SK-N-SH (cell line): Measurements from ENCODE around the gene ZNF365. TPM values are rescaled to one million over a fixed set of nuclear protein-coding genes. Genes with fewer than 3 reads are reported as not detected.

Experiments used
- CTCF ChIA-PET: fragments of 300-600, 350-600 bp; formaldehyde crosslinking; extraction: SDS; loops from one replicate; lab custom pipeline; 2021; lab: Yijun Ruan, JAX
- POLR2A ChIA-PET: fragments of 350-600 bp; sonication (Branson Sonifier 250); formaldehyde crosslinking; extraction: SDS; loops from one replicate; lab custom pipeline; 2020; ENCODE audit warnings: antibody characterized with exemption, inconsistent platforms; lab: Yijun Ruan, JAX
- DNase-seq: peaks from one replicate; pipeline ENCODE4 v3.0.0; 2012
- H2AFZ ChIP-seq: fragments of 200-600 bp; sonication (generic); 2 replicates; pipeline ENCODE4 v1.8.1; 2016; ENCODE audit warnings: antibody characterized with exemption, mild to moderate bottlenecking, low read depth
- H3F3A ChIP-seq: fragments of 200-600 bp; sonication (generic); replicated peaks from 2 replicates; pipeline ENCODE3; 2016; ENCODE audit warnings: antibody characterized with exemption, mild to moderate bottlenecking; ENCODE audit not compliant: insufficient read depth
- H3K27ac ChIP-seq, 2 experiments: fragments of 200-500 bp in 1 of 2; fragments of 200-600 bp in 1 of 2; sonication (Bioruptor generic) in 1 of 2; sonication (generic), shearing (Covaris generic) in 1 of 2; 2 replicates each; pipeline versions ENCODE4 v1.5.1 to v1.6.1; 2014 to 2016; ENCODE audit warnings: low read depth in 2 of 2, inconsistent platforms in 1 of 2, low read length in 1 of 2, mild to moderate bottlenecking in 1 of 2, mixed read lengths in 1 of 2
- H3K27me3 ChIP-seq: fragments of 200-600 bp; sonication (generic), shearing (Covaris generic); 2 replicates; pipeline ENCODE4 v1.6.1; 2016; ENCODE audit warnings: mixed run types; ENCODE audit not compliant: insufficient read depth
- H3K36me3 ChIP-seq, 2 experiments: fragments of 200-500 bp in 1 of 2; fragments of 200-600 bp in 1 of 2; sonication (Bioruptor generic) in 1 of 2; sonication (generic) in 1 of 2; replicated peaks in 1 of 2; 2 replicates each; pipeline versions ENCODE3 to v1.5.1; 2014 to 2016; ENCODE audit warnings: low read length in 1 of 2, mild to moderate bottlenecking in 1 of 2; ENCODE audit not compliant: insufficient read depth in 2 of 2, control insufficient read depth in 1 of 2
- H3K4me1 ChIP-seq, 2 experiments: fragments of 200-500 bp in 1 of 2; fragments of 200-600 bp in 1 of 2; sonication (Bioruptor generic) in 1 of 2; sonication (generic), shearing (Covaris generic) in 1 of 2; 2 replicates each; pipeline versions ENCODE4 v1.5.1 to v1.6.1; 2014 to 2016; ENCODE audit warnings: low read depth in 1 of 2, low read length in 1 of 2, mixed run types in 1 of 2; ENCODE audit not compliant: insufficient read depth in 2 of 2, control insufficient read depth in 1 of 2
- H3K4me2 ChIP-seq: fragments of 200-600 bp; sonication (generic), shearing (Covaris generic); 2 replicates; pipeline ENCODE4 v1.6.1; 2017; ENCODE audit warnings: mixed run types
- H3K4me3 ChIP-seq, 2 experiments: fragments of 200-500 bp in 1 of 2; fragments of 200-600 bp in 1 of 2; sonication (Bioruptor generic) in 1 of 2; sonication (generic), shearing (Covaris generic) in 1 of 2; 2 replicates each; pipeline versions ENCODE4 v1.5.1 to v1.8.1; 2014 to 2016; ENCODE audit warnings: low read depth in 2 of 2, inconsistent platforms in 1 of 2, low read length in 1 of 2, mild to moderate bottlenecking in 1 of 2, mixed read lengths in 1 of 2, moderate library complexity in 1 of 2
- H3K79me2 ChIP-seq: fragments of 200-600 bp; sonication (generic); 2 replicates; pipeline ENCODE4 v1.8.1; 2017; ENCODE audit warnings: mild to moderate bottlenecking; ENCODE audit not compliant: insufficient read depth
- H3K9ac ChIP-seq: fragments of 200-600 bp; sonication (generic); 2 replicates; pipeline ENCODE4 v1.6.1; 2017; ENCODE audit warnings: mixed run types
- H3K9me2 ChIP-seq: fragments of 200-600 bp; sonication (generic); 2 replicates; pipeline ENCODE4 v1.6.1; 2017; ENCODE audit warnings: mixed run types
- H3K9me3 ChIP-seq: fragments of 200-600 bp; sonication (generic); 2 replicates; pipeline ENCODE4 v1.6.1; 2017; ENCODE audit warnings: mixed run types, mild to moderate bottlenecking, moderate library complexity
- H4K20me1 ChIP-seq: fragments of 200-600 bp; sonication (generic); 2 replicates; pipeline ENCODE4 v1.6.1; 2017; ENCODE audit warnings: mild to moderate bottlenecking, mixed run types; ENCODE audit not compliant: insufficient read depth
- CTCF ChIP-seq: fragments of 200-600 bp; sonication (generic); IDR thresholded peaks from 2 replicates; pipeline ENCODE4 v1.6.1; 2017; ENCODE audit warnings: antibody characterized with exemption, mild to moderate bottlenecking, moderate library complexity
- ELF1 ChIP-seq: IDR thresholded peaks from 2 replicates; pipeline ENCODE4 v1.4.0; 2012
- FOXJ3 ChIP-seq: sonication (generic); formaldehyde crosslinking; IDR thresholded peaks from 2 replicates; pipeline ENCODE4 v1.5.1; 2020; ENCODE audit warnings: mild to moderate bottlenecking, missing genetic modification reagents
- FOXM1 ChIP-seq: IDR thresholded peaks from 2 replicates; pipeline ENCODE4 v1.4.0; 2012; ENCODE audit warnings: low read depth, mild to moderate bottlenecking
- GABPA ChIP-seq: IDR thresholded peaks from 2 replicates; pipeline ENCODE4 v1.4.0; 2012; ENCODE audit warnings: low read depth, mild to moderate bottlenecking
- JUND ChIP-seq: IDR thresholded peaks from 2 replicates; pipeline ENCODE4 v1.4.0; 2012
- MAX ChIP-seq: IDR thresholded peaks from 2 replicates; pipeline ENCODE4 v1.4.0; 2012; ENCODE audit warnings: low read depth
- MXI1 ChIP-seq: IDR thresholded peaks from 2 replicates; pipeline ENCODE4 v1.6.1; 2012; ENCODE audit warnings: mild to moderate bottlenecking, low read depth, low read length, improper control_type of control experiment
- POLR2AphosphoS5 ChIP-seq: IDR thresholded peaks from 2 replicates; pipeline ENCODE4 v1.6.1; 2012; ENCODE audit warnings: low read depth, low read length
- RAD21 ChIP-seq: IDR thresholded peaks from 2 replicates; pipeline ENCODE4 v1.6.1; 2012; ENCODE audit warnings: mild to moderate bottlenecking, low read length
- RCOR1 ChIP-seq: fragments of 150-350 bp; IDR thresholded peaks from 2 replicates; pipeline ENCODE4 v1.6.1; 2017; ENCODE audit warnings: antibody characterized with exemption, low read length
- REST ChIP-seq: IDR thresholded peaks from 2 replicates; pipeline ENCODE4 v1.6.1; 2012; ENCODE audit warnings: mild to moderate bottlenecking, low read depth, low read length, moderate library complexity
- RFX5 ChIP-seq: IDR thresholded peaks from 2 replicates; pipeline ENCODE4 v1.6.1; 2012; ENCODE audit warnings: mild to moderate bottlenecking, improper control_type of control experiment, low read length
- SMC3 ChIP-seq: IDR thresholded peaks from 2 replicates; pipeline ENCODE4 v1.6.1; 2012; ENCODE audit warnings: low read depth, low read length, improper control_type of control experiment
- TCF12 ChIP-seq: IDR thresholded peaks from 2 replicates; pipeline ENCODE4 v1.4.0; 2012
- TEAD4 ChIP-seq: IDR thresholded peaks from 2 replicates; pipeline ENCODE4 v1.4.0; 2012; ENCODE audit warnings: mild to moderate bottlenecking, borderline replicate concordance; ENCODE audit not compliant: insufficient read depth
- USF2 ChIP-seq: fragments of 150-350 bp; IDR thresholded peaks from 2 replicates; pipeline ENCODE4 v1.6.1; 2017; ENCODE audit warnings: antibody characterized with exemption, low read length, low read depth, borderline replicate concordance
- YY1 ChIP-seq: IDR thresholded peaks from 2 replicates; pipeline ENCODE4 v1.4.0; 2012; ENCODE audit warnings: low read depth, mild to moderate bottlenecking
- ZBTB33 ChIP-seq: IDR thresholded peaks from 2 replicates; pipeline ENCODE4 v1.4.0; 2012; ENCODE audit warnings: low read depth, borderline replicate concordance
- WGBS: methylation state at CpG from one replicate; pipeline ENCODE4 v1.1.6; 2017; ENCODE audit warnings: low lambda C conversion rate; 5-methylcytosine and 5-hydroxymethylcytosine counted together
- polyA plus RNA-seq, 3 experiments: library from polyadenylated mRNA; depleted of rRNA; stranded (reverse); fragments of >200 nt; gene quantifications; 2 replicates each; pipeline ENCODE4 v1.2.3, GENCODE V29; 2012

Gene ZNF365
- polyA plus RNA-seq, 1 of the 3 experiments (the other 2 are of a cell fraction) = 4.5 TPM

GRCh38 chr10:62433901-62434300, 59.7 kb downstream of the ZNF365 start (continued):
- TF ChIP-seq MXI1 = no peak

- Histone ChIP-seq H3K36me3 (no peaks in the 10 kb centered on the region), H3K4me2 (no peak overlapping the region), H3F3A (peaks cover 14% of the 10 kb centered on the region), H4K20me1 (no peaks in the 10 kb centered on the region), H3K4me1 (peaks cover 0 to 17% of the 10 kb centered on the region in 2 experiments; a peak in 3 of 4 replicates), H2AFZ (no peak overlapping the region), H3K79me2 (no peaks in the 10 kb centered on the region), H3K9me2 (no peaks in the 10 kb centered on the region), H3K27ac (no peak overlapping the region), H3K9me3 (no peaks in the 10 kb centered on the region; the same call in 1 of the 2 replicates), H3K4me3 (no peak overlapping the region; a peak in 1 of 4 replicates), H3K9ac (no peak overlapping the region), H3K27me3 (no peaks in the 10 kb centered on the region)
- CTCF ChIA-PET = interaction anchor here (0.7 to 4.0 kb wide), 43 partner anchors 9 to 1381 kb away, joined by 3 to 35 read pairs (median 5); no protein-coding TSS in a partner anchor
- DNase-seq = peak; percentile 29
- TF ChIP-seq MXI1 (no peak), RAD21 (peak; percentile 81), ELF1 (no peak), FOXM1 (no peak), GABPA (no peak), ZBTB33 (no peak), JUND (no peak), REST (peak; percentile 34; the same call in 1 of the 2 replicates), MAX (no peak), RFX5 (no peak), YY1 (no peak), USF2 (no peak), TEAD4 (no peak), FOXJ3 (CRISPR knock-in tag) (no peak), RCOR1 (0 out of 2 replicates have a peak, but pooled peaks have one; percentile 19), POLR2AphosphoS5 (no peak), SMC3 (peak; percentile 52), CTCF (peak; percentile 85), TCF12 (peak; percentile 16; the same call in 1 of the 2 replicates)
- WGBS = 3% methylated on average over 3 of the region's 3 CpGs
- POLR2A ChIA-PET = no interaction called here
Observed at GRCh38 chr10:62437696-62438095, 63.5 kb downstream of the ZNF365 start.
